HCT116 (cell line): ENCODE measurements around the gene HNRNPL. TPM values are rescaled to one million over a fixed set of nuclear protein-coding genes. Genes with fewer than 3 reads are reported as not detected.

ENCODE experiments used
- ATAC-seq: fragments of 200-7000 bp; cut with Tn5 transposase; 2 replicates; pipeline ENCODE4 v1.9.1; 2020; ENCODE audit warnings: mild to moderate bottlenecking, moderate library complexity
- Bru-seq: library from RNA; stranded (reverse); fragments of 400-500 nt; gene quantifications from one replicate; lab custom pipeline; 2021; lab: Mats Ljungman, UMichigan
- BruChase-seq, 2 experiments: library from RNA; stranded (reverse); fragments of 400-500 nt; gene quantifications; one replicate each; lab custom pipeline; 2021; lab: Mats Ljungman, UMichigan
- BruUV-seq: library from RNA; stranded (reverse); fragments of 400-500 nt; replicated peaks from 2 replicates; lab custom pipeline; 2021; lab: Mats Ljungman, UMichigan
- CTCF ChIA-PET: fragments of 300-600 bp; sonication (Branson Sonifier 250); formaldehyde crosslinking; loops from one replicate; lab custom pipeline; 2021; ENCODE audit warnings: antibody characterized with exemption; lab: Charles Lee
- POLR2A ChIA-PET: fragments of 300-600, 350-600 bp; sonication (Branson Sonifier 250); formaldehyde crosslinking; loops from one replicate; lab custom pipeline; 2021; ENCODE audit warnings: antibody characterized with exemption; lab: Charles Lee
- RAD21 ChIA-PET, 2 experiments: fragments of 300-600 bp; sonication (Branson Sonifier 250); formaldehyde crosslinking; loops; one replicate each; lab custom pipeline; 2023; ENCODE audit warnings: low total read pairs in 2 of 2; ENCODE audit not compliant: uncharacterized antibody in 2 of 2, unreplicated experiment in 2 of 2, low non-redundant PET in 1 of 2; lab: Charles Lee
- DNase-seq: peaks from one replicate; pipeline ENCODE4 v3.0.0-alpha.2; 2010; ENCODE audit warnings: low read depth, low spot score
- H2AFZ ChIP-seq: fragments of 200-600 bp; shearing (Covaris generic), sonication (generic); 2 replicates; pipeline ENCODE4 v1.6.1; 2017; ENCODE audit warnings: low read depth, mixed run types, mixed read lengths, antibody characterized with exemption, low read length; ENCODE audit not compliant: poor library complexity, severe bottlenecking
- H3K27ac ChIP-seq: 2 replicates; pipeline ENCODE4 v1.5.1; 2012; ENCODE audit warnings: low read depth, low read length
- H3K27me3 ChIP-seq: fragments of 200-600 bp; sonication (generic); 2 replicates; pipeline ENCODE4 v1.6.1; 2016; ENCODE audit warnings: mixed run types, low read length, mixed read lengths; ENCODE audit not compliant: insufficient read depth
- H3K36me3 ChIP-seq, 2 experiments: fragments of 200-500 bp in 1 of 2; fragments of 200-600 bp in 1 of 2; sonication (Bioruptor generic) in 1 of 2; sonication (generic) in 1 of 2; 2 replicates each; pipeline versions ENCODE4 v1.5.1 to v1.6.1; 2014 to 2016; ENCODE audit warnings: low read length in 2 of 2, inconsistent platforms in 1 of 2, mixed read lengths in 1 of 2, mixed run types in 1 of 2; ENCODE audit not compliant: insufficient read depth in 2 of 2, control insufficient read depth in 1 of 2
- H3K4me1 ChIP-seq, 2 experiments: fragments of 200-600 bp in 1 of 2; sonication (generic) in 1 of 2; 2 replicates each; pipeline versions ENCODE4 v1.5.1 to v1.6.1; 2012 to 2017; ENCODE audit warnings: low read length in 2 of 2, inconsistent platforms in 1 of 2, mild to moderate bottlenecking in 1 of 2, mixed read lengths in 1 of 2, mixed run types in 1 of 2, moderate library complexity in 1 of 2; ENCODE audit not compliant: insufficient read depth in 2 of 2, control insufficient read depth in 1 of 2
- H3K4me2 ChIP-seq: fragments of 200-600 bp; sonication (generic); 2 replicates; pipeline ENCODE4 v1.6.1; 2017; ENCODE audit warnings: mixed run types, low read length, mixed read lengths
- H3K4me3 ChIP-seq, 2 experiments: fragments of 200-600 bp in 1 of 2; sonication (generic) in 1 of 2; replicated peaks in 1 of 2; 2 replicates each; pipeline ENCODE4 v1.5.1; 2011 to 2016; ENCODE audit warnings: low read length in 2 of 2, control low read depth in 1 of 2, low read depth in 1 of 2, mild to moderate bottlenecking in 1 of 2, mixed read lengths in 1 of 2, mixed run types in 1 of 2
- H3K79me2 ChIP-seq: fragments of 200-600 bp; sonication (generic); 2 replicates; pipeline ENCODE4 v1.6.1; 2017; ENCODE audit warnings: mild to moderate bottlenecking, mixed run types, low read length, moderate library complexity, mixed read lengths; ENCODE audit not compliant: insufficient read depth
- H3K9ac ChIP-seq: fragments of 200-600 bp; sonication (generic); 2 replicates; pipeline ENCODE4 v1.6.1; 2016; ENCODE audit warnings: low read length, mixed read lengths
- H3K9me2 ChIP-seq: fragments of 200-600 bp; sonication (generic), shearing (Covaris generic); 2 replicates; pipeline ENCODE4 v1.6.1; 2017; ENCODE audit warnings: mixed run types, mild to moderate bottlenecking, moderate library complexity; ENCODE audit not compliant: insufficient read depth
- H3K9me3 ChIP-seq, 2 experiments: fragments of 200-500 bp in 1 of 2; fragments of 200-600 bp in 1 of 2; sonication (Bioruptor generic) in 1 of 2; sonication (generic) in 1 of 2; 2 replicates each; pipeline ENCODE4 v1.6.1; 2014 to 2017; ENCODE audit warnings: low read length in 2 of 2, mixed read lengths in 2 of 2, inconsistent platforms in 1 of 2, low read depth in 1 of 2, mild to moderate bottlenecking in 1 of 2, mixed run types in 1 of 2, moderate library complexity in 1 of 2; ENCODE audit not compliant: control insufficient read depth in 1 of 2, insufficient read depth in 1 of 2
- H4K20me1 ChIP-seq: fragments of 200-600 bp; sonication (generic), shearing (Covaris generic); 2 replicates; pipeline ENCODE4 v1.6.1; 2017; ENCODE audit warnings: mixed run types, mild to moderate bottlenecking, moderate library complexity; ENCODE audit not compliant: insufficient read depth
- CTCF ChIP-seq, 3 experiments: fragments of 200-600 bp in 1 of 3; sonication (generic) in 1 of 3; IDR thresholded peaks in 2 of 3; conservative IDR thresholded peaks in 1 of 3; 2 replicates each; pipeline ENCODE4 v1.5.1; 2012 to 2017; ENCODE audit warnings: low read depth in 2 of 3, low read length in 2 of 3, antibody characterized with exemption in 1 of 3, borderline replicate concordance in 1 of 3, control low read depth in 1 of 3, mild to moderate bottlenecking in 1 of 3, mixed read lengths in 1 of 3, mixed run types in 1 of 3, moderate library complexity in 1 of 3; ENCODE audit not compliant: insufficient read depth in 1 of 3
- ELF1 ChIP-seq: IDR thresholded peaks from 2 replicates; pipeline ENCODE4 v1.6.1; 2012; ENCODE audit warnings: low read depth, borderline replicate concordance
- POLR2A ChIP-seq: IDR thresholded peaks from 2 replicates; pipeline ENCODE4 v1.7.0; 2011; ENCODE audit warnings: borderline replicate concordance; ENCODE audit not compliant: insufficient read depth, insufficient read length; ENCODE audit errors: extremely low read depth
- POLR2AphosphoS5 ChIP-seq: IDR thresholded peaks from 2 replicates; pipeline ENCODE4 v1.6.1; 2011; ENCODE audit warnings: mild to moderate bottlenecking, low read depth, low read length, moderate library complexity
- SP1 ChIP-seq: IDR thresholded peaks from 2 replicates; pipeline ENCODE4 v1.6.1; 2012; ENCODE audit warnings: low read depth
- SRF ChIP-seq: IDR thresholded peaks from 2 replicates; pipeline ENCODE4 v1.6.1; 2012; ENCODE audit warnings: low read depth
- TCF7L2 ChIP-seq: IDR thresholded peaks from 2 replicates; pipeline ENCODE4 v1.7.0; 2011; ENCODE audit warnings: borderline replicate concordance, inconsistent platforms; ENCODE audit not compliant: insufficient read depth, insufficient read length; ENCODE audit errors: extremely low read depth
- YY1 ChIP-seq: IDR thresholded peaks from 2 replicates; pipeline ENCODE4 v1.6.1; 2011; ENCODE audit warnings: low read length, low read depth, moderate library complexity, mild to moderate bottlenecking; ENCODE audit not compliant: insufficient replicate concordance; ENCODE audit errors: extremely low read depth
- ZNF274 ChIP-seq: fragments of 200-500 bp; sonication (Bioruptor generic); IDR thresholded peaks from 2 replicates; pipeline ENCODE4 v1.6.1; 2014; ENCODE audit warnings: mild to moderate bottlenecking, low read depth, low read length, inconsistent platforms
- intact Hi-C: fragments of 100-400 bp; cut with micrococcal nuclease; formaldehyde crosslinking; loops from 2 replicates; pipeline ENCODE4 v1.10.0; 2022
- long read RNA-seq: library from polyadenylated mRNA; unstranded; transcript quantifications from one replicate; pipeline ENCODE4 v2.0.0, GENCODE V29; 2021; ENCODE audit not compliant: unreplicated experiment
- polyA plus RNA-seq: library from polyadenylated mRNA; unstranded; fragments of >200 nt; gene quantifications from 2 replicates; pipeline ENCODE4 v1.2.1, GENCODE V29; 2012; ENCODE audit warnings: missing spikeins
- total RNA-seq: library from RNA; stranded (reverse); gene quantifications from one replicate; pipeline ENCODE4 v1.2.1, GENCODE V29; 2021; ENCODE audit not compliant: unreplicated experiment

Gene HNRNPL
- total RNA-seq (551 TPM), Bru-seq, nascent RNA (percentile 98 among the genes with signal in this experiment), BruChase-seq, experiment 1, labeled RNA remaining after a 6-hour chase (percentile 98 among the genes with signal in this experiment), BruChase-seq, experiment 2, labeled RNA remaining after a 2-hour chase (percentile 97 among the genes with signal in this experiment)
- 391 and 470 TPM in 2 replicates for polyA plus RNA-seq
- long read RNA-seq, transcript HNRNPL-201 (13 exons, 2,471 nt): major isoform, 742 of 1,210 reads
- long read RNA-seq, transcript HNRNPL-210 (13 exons, 1,633 nt): minor isoform, 13 of 1,210 reads
- long read RNA-seq, transcript HNRNPL-203 (7 exons, 2,404 nt): minor isoform, 9 of 1,210 reads
- long read RNA-seq, transcript HNRNPL-206 (6 exons, 3,094 nt): minor isoform, 41 of 1,210 reads
- long read RNA-seq, partial matches to known transcripts: 141 of 1,210 reads
- long read RNA-seq, other reads (novel, unspliced or antisense): 261 of 1,210 reads

DNA sequence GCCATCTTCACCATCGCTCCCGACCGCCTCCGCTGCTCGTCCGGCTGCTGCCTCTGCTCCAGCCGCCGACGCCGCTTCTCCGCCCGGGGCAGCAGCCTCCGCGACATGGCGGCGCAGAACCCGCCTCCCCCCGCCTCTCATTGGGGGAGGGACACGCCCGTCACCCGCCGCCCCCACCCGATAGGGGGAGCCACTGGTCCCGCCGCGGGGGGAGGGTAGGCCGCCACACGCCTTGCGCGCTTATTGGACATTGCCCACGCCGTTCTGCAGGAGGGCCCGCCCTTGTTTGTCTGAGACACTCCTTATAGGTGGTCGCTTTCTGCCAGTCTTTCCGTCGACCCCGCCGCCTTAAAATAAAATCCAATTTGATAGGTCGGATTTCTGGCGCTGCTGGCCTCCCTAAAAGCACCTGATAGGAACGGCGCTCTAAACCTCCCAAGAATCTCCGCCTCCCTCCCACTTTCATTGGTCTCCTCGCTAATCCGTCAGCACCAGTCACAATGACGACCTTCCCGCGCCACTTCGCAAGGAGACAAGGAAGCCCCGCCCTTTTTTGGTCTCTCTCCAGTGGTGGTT lies at the start of gene HNRNPL:
HNRNPL (minus strand) TSS at position 127 of the 576 bp plus-strand sequence; CDS start at position 107, 20 bp downstream.
- intact Hi-C loops: loop anchor here (1.0 to 5.0 kb wide), 3 partner anchors 49 to 168 kb away; partner anchors contain the start of genes MRPS12, NFKBIB, SARS2 and SIRT2
- Histone ChIP-seq H2AFZ (no peak within 1 kb of the TSS), H3K9me2 (no peaks in the 10 kb centered on the region), H3K4me1 (peaks cover 14 to 41% of the 10 kb centered on the region in 2 experiments), H3K9ac (peak within 1 kb of the TSS; percentile 97), H3K4me2 (peak within 1 kb of the TSS; percentile 92), H3K27ac (peak within 1 kb of the TSS; percentile 98), H3K79me2 (peaks cover 43% of the 10 kb centered on the region), H3K27me3 (no peaks in the 10 kb centered on the region), H4K20me1 (peaks cover 8% of the 10 kb centered on the region; the same call in 1 of the 2 replicates), H3K4me3 (peak within 1 kb of the TSS; percentile 77 to 84), H3K36me3 (peaks cover 24 to 34% of the 10 kb centered on the region in 2 experiments), H3K9me3 (no peaks in the 10 kb centered on the region)
- DNase-seq (no peak), ATAC-seq (peak; percentile 75)
- peak; percentile 96 for TF ChIP-seq SRF
- peak; percentile 39 for TF ChIP-seq TCF7L2
- peak; percentile 85 for TF ChIP-seq YY1
- peak in 1 of 3 experiments; percentile 40; a peak in 3 of 6 replicates for TF ChIP-seq CTCF (IDR thresholded peaks at IDR 0.05 in 2 of 3, conservative IDR thresholded peaks at IDR 0.05 in 1 of 3; ENCODE audit: borderline replicate concordance in 1 of 3, insufficient read depth in 1 of 3, low read depth in 2 of 3, low read length in 2 of 3)
- no peak for TF ChIP-seq ZNF274
- TF ChIP-seq SP1: peak; percentile 98
- no peak for TF ChIP-seq ELF1
- TF ChIP-seq POLR2AphosphoS5: peak; percentile 61
- TF ChIP-seq POLR2A: no peak
- ChIA-PET POLR2A (interaction anchor here (0.9 to 2.2 kb wide), 10 partner anchors 9 to 546 kb away, joined by 3 to 16 read pairs (median 4); partner anchors contain the start of genes C19orf33, MRPS12 and SARS2), RAD21 (no interaction called here), CTCF (interaction anchor here (0.9 to 1.0 kb wide), 2 partner anchors 35 to 81 kb away, joined by 3 to 8 read pairs; partner anchors contain the start of genes MRPS12 and SARS2)
- BruUV-seq: no TSS peak
